Measurements from ENCODE around the gene DYSF. TPM values are rescaled to one million over a fixed set of nuclear protein-coding genes. Genes with fewer than 3 reads are reported as not detected.
"Not testable (repeated sequence)": the region's sequence is repeated elsewhere in the genome, so short reads cannot be mapped to it uniquely, and the experiment has no call there.

Gene DYSF
- total RNA-seq, 4 donors from 2014 or later: 3.7 to 18.7 (median 10.6) TPM

GRCh38 chr2:71423817-71424420 is 29.4 kb upstream of the DYSF start:
- TF ChIP-seq EP300 (IDR thresholded peaks at IDR 0.05; ENCODE audit: low read depth) (no peak), POLR2A (IDR thresholded peaks at IDR 0.05) (no peak), POLR2AphosphoS5 (IDR thresholded peaks at IDR 0.05) (no peak)
- TF ChIP-seq, protein P1, sequence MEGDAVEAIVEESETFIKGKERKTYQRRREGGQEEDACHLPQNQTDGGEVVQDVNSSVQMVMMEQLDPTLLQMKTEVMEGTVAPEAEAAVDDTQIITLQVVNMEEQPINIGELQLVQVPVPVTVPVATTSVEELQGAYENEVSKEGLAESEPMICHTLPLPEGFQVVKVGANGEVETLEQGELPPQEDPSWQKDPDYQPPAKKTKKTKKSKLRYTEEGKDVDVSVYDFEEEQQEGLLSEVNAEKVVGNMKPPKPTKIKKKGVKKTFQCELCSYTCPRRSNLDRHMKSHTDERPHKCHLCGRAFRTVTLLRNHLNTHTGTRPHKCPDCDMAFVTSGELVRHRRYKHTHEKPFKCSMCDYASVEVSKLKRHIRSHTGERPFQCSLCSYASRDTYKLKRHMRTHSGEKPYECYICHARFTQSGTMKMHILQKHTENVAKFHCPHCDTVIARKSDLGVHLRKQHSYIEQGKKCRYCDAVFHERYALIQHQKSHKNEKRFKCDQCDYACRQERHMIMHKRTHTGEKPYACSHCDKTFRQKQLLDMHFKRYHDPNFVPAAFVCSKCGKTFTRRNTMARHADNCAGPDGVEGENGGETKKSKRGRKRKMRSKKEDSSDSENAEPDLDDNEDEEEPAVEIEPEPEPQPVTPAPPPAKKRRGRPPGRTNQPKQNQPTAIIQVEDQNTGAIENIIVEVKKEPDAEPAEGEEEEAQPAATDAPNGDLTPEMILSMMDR (IDR thresholded peaks at IDR 0.05): no peak
- Histone ChIP-seq H3K27me3 (no peaks in the 10 kb centered on the region), H3K36me3 (peaks cover 0 to 50% (median 15%) of the 10 kb centered on the region in 4 donors), H3K4me1 (peaks cover 0 to 10% (median 0%) of the 10 kb centered on the region in 4 donors), H3K9me3 (no peaks in the 10 kb centered on the region), H3K4me3 (no peak overlapping the region), H3K27ac (no peak overlapping the region)
- intact Hi-C loops (cut with DNase I; ENCODE audit: low total_unique reads): no loop called here
- 89 to 96% methylated on average over 3 of the region's 3 CpGs for WGBS, 2 donors (ENCODE audit: low coverage in 1 of 2)
- in situ Hi-C loops (cut with MboI; ENCODE audit: low pct_ligation_motif_present in 1 of 4, low pct_unique_long_range_greater_than_20kb in 1 of 4, low sequenced_read_pairs in 3 of 4): no loop called here
- no peak for DNase-seq

DNA sequence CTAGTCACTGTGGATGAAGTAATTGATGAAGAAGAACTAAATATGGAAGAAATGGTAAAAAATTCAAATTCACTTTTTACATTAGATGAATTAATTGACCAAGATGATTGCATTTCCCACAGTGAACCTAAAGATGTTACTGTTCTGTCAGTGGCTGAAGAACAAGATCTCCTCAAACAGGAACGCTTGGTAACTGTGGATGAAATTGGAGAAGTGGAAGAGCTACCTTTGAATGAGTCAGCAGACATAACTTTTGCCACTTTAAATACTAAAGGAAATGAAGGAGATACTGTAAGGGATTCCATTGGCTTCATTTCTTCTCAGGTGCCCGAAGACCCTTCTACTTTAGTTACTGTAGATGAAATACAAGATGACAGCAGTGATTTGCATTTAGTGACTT is 26.6 kb upstream of the DYSF start:
- no peak overlapping the region for H3K27ac ChIP-seq
- no peak for DNase-seq
- H3K9me3 ChIP-seq: no peaks in the 10 kb centered on the region
- H3K36me3 ChIP-seq: peaks cover 0 to 70% (median 20%) of the 10 kb centered on the region in 4 donors
- TF ChIP-seq POLR2AphosphoS5 (IDR thresholded peaks at IDR 0.05) (no peak), POLR2A (IDR thresholded peaks at IDR 0.05) (no peak), EP300 (IDR thresholded peaks at IDR 0.05; ENCODE audit: low read depth) (no peak)
- TF ChIP-seq, protein P1 (IDR thresholded peaks at IDR 0.05): no peak
- H3K27me3 ChIP-seq: no peaks in the 10 kb centered on the region
- peaks cover 0 to 6% (median 0%) of the 10 kb centered on the region in 4 donors for H3K4me1 ChIP-seq
- H3K4me3 ChIP-seq: no peak overlapping the region
- WGBS, 2 donors (ENCODE audit: low coverage in 1 of 2): 96 to 100% methylated on average over 2 of the region's 2 CpGs
- in situ Hi-C loops (cut with MboI; ENCODE audit: low pct_ligation_motif_present in 1 of 4, low pct_unique_long_range_greater_than_20kb in 1 of 4, low sequenced_read_pairs in 3 of 4) (no loop called here), intact Hi-C loops (cut with DNase I; ENCODE audit: low total_unique reads) (no loop called here)

DNA sequence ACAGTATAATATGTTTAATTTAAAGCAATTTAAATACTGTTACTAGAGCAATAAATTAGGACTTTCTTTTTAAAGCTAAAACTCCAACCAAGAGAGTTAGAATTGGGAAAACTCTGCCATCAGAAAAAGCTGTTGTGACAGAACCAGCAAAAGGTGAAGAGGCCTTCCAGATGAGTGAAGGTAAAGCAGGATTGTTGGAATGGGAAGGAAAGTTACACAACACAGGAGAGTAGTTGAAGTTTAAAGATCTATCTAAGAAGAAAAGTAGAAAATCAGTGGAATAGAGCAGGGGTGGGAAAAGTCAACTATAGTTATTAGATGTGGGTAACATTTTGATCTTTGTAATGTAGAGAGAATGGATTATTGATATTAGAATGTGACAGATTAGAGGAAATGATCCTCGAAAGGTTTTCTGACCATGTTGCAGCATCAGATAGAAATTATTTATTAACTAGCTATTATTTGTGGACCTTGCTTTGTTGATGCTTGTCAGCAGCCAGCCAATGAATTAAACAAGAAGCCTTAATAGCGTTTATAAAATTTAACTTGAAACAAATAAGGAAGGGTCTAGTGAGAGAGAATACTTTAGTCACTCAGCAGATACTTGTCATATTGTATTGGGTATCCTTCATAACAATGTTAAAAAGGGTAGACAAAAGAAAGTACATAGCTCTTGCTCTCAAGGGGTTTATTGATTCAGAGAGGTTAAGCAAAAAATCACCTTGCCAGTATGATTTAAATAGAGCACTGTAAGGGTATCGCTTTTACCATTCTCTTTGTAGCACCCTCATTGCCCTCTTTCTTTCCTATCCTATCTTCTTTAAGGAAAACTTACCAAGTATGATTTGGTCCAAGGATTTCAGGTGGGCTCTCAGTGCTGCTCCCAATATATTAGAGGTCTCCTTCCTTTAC is 24.6 kb upstream of the DYSF start:
- intact Hi-C loops (cut with DNase I; ENCODE audit: low total_unique reads) (no loop called here), in situ Hi-C loops (cut with MboI; ENCODE audit: low pct_ligation_motif_present in 1 of 4, low pct_unique_long_range_greater_than_20kb in 1 of 4, low sequenced_read_pairs in 3 of 4) (no loop called here)
- H3K4me1 ChIP-seq: no peaks in the 10 kb centered on the region
- no peaks in the 10 kb centered on the region for H3K27me3 ChIP-seq
- H3K4me3 ChIP-seq: no peak overlapping the region
- H3K36me3 ChIP-seq: peaks cover 0 to 82% (median 25%) of the 10 kb centered on the region in 4 donors
- H3K27ac ChIP-seq: no peak overlapping the region
- H3K9me3 ChIP-seq: no peaks in the 10 kb centered on the region
- DNase-seq: no peak
- TF ChIP-seq POLR2A (IDR thresholded peaks at IDR 0.05) (no peak), EP300 (IDR thresholded peaks at IDR 0.05; ENCODE audit: low read depth) (no peak)
- WGBS, 2 donors (ENCODE audit: low coverage in 1 of 2): 93 to 94% methylated on average over 3 of the region's 3 CpGs

- WGBS, 2 donors (ENCODE audit: low coverage in 1 of 2): 74 to 77% methylated on average over 4 to 5 of the region's 5 CpGs
- H3K9me3 ChIP-seq; H3K4me1 ChIP-seq; H3K27ac ChIP-seq; DNase-seq; H3K27me3 ChIP-seq; H3K36me3 ChIP-seq; H3K4me3 ChIP-seq; in situ Hi-C loops (cut with MboI; ENCODE audit: low pct_ligation_motif_present in 1 of 4, low pct_unique_long_range_greater_than_20kb in 1 of 4, low sequenced_read_pairs in 3 of 4): not testable (repeated sequence)
- intact Hi-C loops (cut with DNase I; ENCODE audit: low total_unique reads): loop anchor here (5.0 kb wide), 1 partner anchor 648 kb away; no protein-coding TSS in a partner anchor
Observed at GRCh38 chr2:71445142-71445541, 8.2 kb upstream of the DYSF start.

DNA sequence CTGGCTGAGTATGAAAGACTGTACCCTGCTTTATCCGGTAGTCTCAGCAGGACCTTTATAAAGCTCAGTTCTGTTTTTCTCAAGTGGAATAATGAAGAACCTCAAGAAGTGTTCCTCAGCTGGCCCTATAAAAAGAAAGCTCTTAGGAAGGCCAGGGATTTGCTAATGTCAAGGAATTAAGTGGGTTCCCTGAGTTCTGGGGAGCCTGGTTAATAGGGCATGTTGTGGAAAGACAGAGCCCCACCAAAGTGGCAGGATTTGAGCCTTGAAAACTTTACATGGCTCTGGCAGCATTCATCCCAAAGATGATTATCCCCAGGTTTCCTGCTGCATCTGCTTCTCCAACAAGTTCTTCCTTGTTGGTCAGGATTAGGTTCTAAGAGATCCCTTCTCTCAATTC is 6.9 kb upstream of the DYSF start:
- Histone ChIP-seq H3K27ac (no peak overlapping the region), H3K9me3 (no peaks in the 10 kb centered on the region), H3K36me3 (no peaks in the 10 kb centered on the region), H3K4me3 (no peak overlapping the region), H3K4me1 (no peaks in the 10 kb centered on the region), H3K27me3 (no peaks in the 10 kb centered on the region)
- in situ Hi-C loops (cut with MboI; ENCODE audit: low pct_ligation_motif_present in 1 of 4, low pct_unique_long_range_greater_than_20kb in 1 of 4, low sequenced_read_pairs in 3 of 4): no loop called here
- 100% methylated on average over 1 of the region's 1 CpG; no CpG with 5 or more reads in 1 of the 2 donors for WGBS, 2 donors (ENCODE audit: low coverage in 1 of 2)
- intact Hi-C loops (cut with DNase I; ENCODE audit: low total_unique reads): loop anchor here (5.0 kb wide), 1 partner anchor 649 kb away; no protein-coding TSS in a partner anchor
- TF ChIP-seq, protein P1 (IDR thresholded peaks at IDR 0.05): no peak
- TF ChIP-seq POLR2A (IDR thresholded peaks at IDR 0.05) (no peak), POLR2AphosphoS5 (IDR thresholded peaks at IDR 0.05) (no peak), EP300 (IDR thresholded peaks at IDR 0.05; ENCODE audit: low read depth) (no peak)
- no peak for DNase-seq

Measured in transverse colon (tissue), 4 donors.